IMR-90 (cell line): ENCODE data around the gene RNF180. TPM values are rescaled to one million over a fixed set of nuclear protein-coding genes. Genes with fewer than 3 reads are reported as not detected.

Experiments used
- ATAC-seq: fragments of 200-7000 bp; cut with Tn5 transposase; 2 replicates; pipeline ENCODE4 v1.9.1; 2020; ENCODE audit warnings: low read depth, mild to moderate bottlenecking, moderate library complexity
- BruUV-seq: library from RNA; stranded (reverse); fragments of 400-500 nt; replicated peaks from 2 replicates; lab custom pipeline; 2021; lab: Mats Ljungman, UMichigan
- CTCF ChIA-PET: fragments of 300-600 bp; formaldehyde crosslinking; extraction: SDS; loops from one replicate; lab custom pipeline; 2021; ENCODE audit warnings: antibody characterized with exemption; lab: Yijun Ruan, JAX
- POLR2A ChIA-PET: fragments of 300-600 bp; sonication (Branson Sonifier 250); formaldehyde crosslinking; loops from one replicate; lab custom pipeline; 2022; ENCODE audit warnings: antibody characterized with exemption; ENCODE audit not compliant: unreplicated experiment; lab: Charles Lee
- DNase-seq: peaks from one replicate; pipeline ENCODE4 v3.0.0; 2013
- H2AFZ ChIP-seq: replicated peaks from 2 replicates; pipeline ENCODE3; 2013; ENCODE audit warnings: low read length, mild to moderate bottlenecking; ENCODE audit not compliant: poor library complexity
- H2AK5ac ChIP-seq: 2 replicates; pipeline ENCODE4 v1.6.1; 2013; ENCODE audit warnings: low read depth, low read length, inconsistent platforms
- H2AK9ac ChIP-seq: replicated peaks from 2 replicates; pipeline ENCODE3; 2013; ENCODE audit warnings: mild to moderate bottlenecking, low read depth, low read length, moderate library complexity; ENCODE audit not compliant: poor library complexity
- H2BK120ac ChIP-seq: 2 replicates; pipeline ENCODE4 v1.6.1; 2013; ENCODE audit warnings: low read depth, low read length, inconsistent platforms
- H2BK15ac ChIP-seq: 3 replicates; pipeline ENCODE4 v1.6.1; 2013; ENCODE audit warnings: low read depth, low read length, inconsistent platforms
- H2BK20ac ChIP-seq: 2 replicates; pipeline ENCODE4 v1.6.1; 2013; ENCODE audit warnings: low read depth, mild to moderate bottlenecking, inconsistent platforms, low read length, moderate library complexity
- H2BK5ac ChIP-seq: 2 replicates; pipeline ENCODE4 v1.6.1; 2013; ENCODE audit warnings: mild to moderate bottlenecking, low read depth, low read length, inconsistent platforms; ENCODE audit not compliant: poor library complexity, severe bottlenecking
- H3K14ac ChIP-seq: replicated peaks from 2 replicates; pipeline ENCODE4 v1.6.1; 2013; ENCODE audit warnings: low read depth, low read length, inconsistent platforms
- H3K18ac ChIP-seq: 2 replicates; pipeline ENCODE4 v1.6.1; 2013; ENCODE audit warnings: low read depth, low read length, control low read depth
- H3K23ac ChIP-seq: 2 replicates; pipeline ENCODE4 v1.6.1; 2013; ENCODE audit warnings: low read depth, low read length, inconsistent platforms
- H3K27ac ChIP-seq: 2 replicates; pipeline ENCODE4 v1.5.1; 2013; ENCODE audit warnings: mild to moderate bottlenecking, control low read depth, low read length; ENCODE audit not compliant: insufficient read depth
- H3K27me3 ChIP-seq: 2 replicates; pipeline ENCODE4 v1.6.1; 2013; ENCODE audit warnings: low read length; ENCODE audit not compliant: control insufficient read depth, insufficient read depth
- H3K36me3 ChIP-seq: 2 replicates; pipeline ENCODE4 v1.6.1; 2013; ENCODE audit warnings: low read length, mixed read lengths; ENCODE audit not compliant: control insufficient read depth, insufficient read depth
- H3K4ac ChIP-seq: 2 replicates; pipeline ENCODE4 v1.6.1; 2013; ENCODE audit warnings: low read depth, low read length, inconsistent platforms
- H3K4me1 ChIP-seq: 2 replicates; pipeline ENCODE4 v1.6.1; 2013; ENCODE audit warnings: low read length, mixed read lengths; ENCODE audit not compliant: control insufficient read depth, insufficient read depth
- H3K4me2 ChIP-seq: 2 replicates; pipeline ENCODE4 v1.6.1; 2013; ENCODE audit warnings: low read depth, mild to moderate bottlenecking, control low read depth, low read length, moderate library complexity
- H3K4me3 ChIP-seq: 2 replicates; pipeline ENCODE4 v1.5.1; 2013; ENCODE audit warnings: low read depth, mild to moderate bottlenecking, control low read depth, low read length, moderate library complexity; ENCODE audit not compliant: insufficient read depth
- H3K56ac ChIP-seq: 2 replicates; pipeline ENCODE4 v1.6.1; 2013; ENCODE audit warnings: low read length, inconsistent platforms; ENCODE audit not compliant: insufficient read depth; ENCODE audit errors: extremely low read depth
- H3K79me1 ChIP-seq, 2 experiments: 2 replicates each; pipeline ENCODE4 v1.6.1; 2013; ENCODE audit warnings: low read length in 2 of 2, inconsistent platforms in 1 of 2, low read depth in 1 of 2
- H3K9ac ChIP-seq: 2 replicates; pipeline ENCODE4 v1.6.1; 2013; ENCODE audit warnings: low read depth, low read length, control low read depth
- H3K9me1 ChIP-seq: 2 replicates; pipeline ENCODE4 v1.6.1; 2013; ENCODE audit warnings: low read length, inconsistent platforms; ENCODE audit not compliant: insufficient read depth
- H3K9me3 ChIP-seq: 2 replicates; pipeline ENCODE4 v1.6.1; 2013; ENCODE audit warnings: low read length; ENCODE audit not compliant: control insufficient read depth, insufficient read depth
- H4K20me1 ChIP-seq: 2 replicates; pipeline ENCODE4 v1.6.1; 2013; ENCODE audit warnings: low read length, inconsistent platforms; ENCODE audit not compliant: insufficient read depth
- H4K5ac ChIP-seq: 2 replicates; pipeline ENCODE4 v1.6.1; 2013; ENCODE audit warnings: mild to moderate bottlenecking, low read depth, low read length, control low read depth
- H4K8ac ChIP-seq, 2 experiments: 2 replicates each; pipeline ENCODE4 v1.6.1; 2013; ENCODE audit warnings: low read depth in 2 of 2, low read length in 2 of 2, control low read depth in 1 of 2, inconsistent platforms in 1 of 2
- H4K91ac ChIP-seq: 2 replicates; pipeline ENCODE4 v1.6.1; 2013; ENCODE audit warnings: low read depth, low read length, inconsistent platforms; ENCODE audit not compliant: insufficient read depth
- BHLHE40 ChIP-seq: fragments of 150-350 bp; IDR thresholded peaks from 2 replicates; pipeline ENCODE4 v1.6.1; 2016; ENCODE audit warnings: mild to moderate bottlenecking, low read depth, low read length
- CEBPB ChIP-seq: IDR thresholded peaks from 2 replicates; pipeline ENCODE4 v1.6.1; 2012; ENCODE audit warnings: low read depth, low read length, improper control_type of control experiment
- CHD1 ChIP-seq: IDR thresholded peaks from 2 replicates; pipeline ENCODE4 v1.6.1; 2012; ENCODE audit warnings: low read depth, low read length, improper control_type of control experiment
- CTCF ChIP-seq: conservative IDR thresholded peaks from 2 replicates; pipeline ENCODE4 v1.5.1; 2012; ENCODE audit warnings: mild to moderate bottlenecking, low read depth, low read length, improper control_type of control experiment
- FOS ChIP-seq: fragments of 150-350 bp; IDR thresholded peaks from 2 replicates; pipeline ENCODE4 v1.6.1; 2016; ENCODE audit warnings: low read depth, low read length
- MAFK ChIP-seq: IDR thresholded peaks from 2 replicates; pipeline ENCODE4 v1.6.1; 2012; ENCODE audit warnings: low read depth, low read length, improper control_type of control experiment
- MAZ ChIP-seq: IDR thresholded peaks from 2 replicates; pipeline ENCODE4 v1.6.1; 2012; ENCODE audit warnings: low read depth, mild to moderate bottlenecking, low read length, improper control_type of control experiment, moderate library complexity, borderline replicate concordance
- MXI1 ChIP-seq: IDR thresholded peaks from 2 replicates; pipeline ENCODE4 v1.6.1; 2012; ENCODE audit warnings: low read depth, mild to moderate bottlenecking, low read length, moderate library complexity, borderline replicate concordance
- NFE2L2 ChIP-seq: fragments of 150-350 bp; IDR thresholded peaks from 2 replicates; pipeline ENCODE4 v1.6.1; 2016; ENCODE audit warnings: low read depth, mild to moderate bottlenecking, low read length
- POLR2A ChIP-seq: IDR thresholded peaks from 2 replicates; pipeline ENCODE4 v1.6.1; 2012; ENCODE audit warnings: mild to moderate bottlenecking, low read depth, low read length
- RAD21 ChIP-seq: IDR thresholded peaks from 2 replicates; pipeline ENCODE4 v1.6.1; 2012; ENCODE audit warnings: low read length, improper control_type of control experiment
- RCOR1 ChIP-seq: IDR thresholded peaks from 2 replicates; pipeline ENCODE4 v1.6.1; 2012; ENCODE audit warnings: mild to moderate bottlenecking, low read length, improper control_type of control experiment; ENCODE audit not compliant: insufficient replicate concordance
- RFX5 ChIP-seq: IDR thresholded peaks from 2 replicates; pipeline ENCODE4 v1.8.0; 2012; ENCODE audit warnings: low read depth, mild to moderate bottlenecking, low read length, moderate library complexity
- SMC3 ChIP-seq: fragments of 150-350 bp; IDR thresholded peaks from 2 replicates; pipeline ENCODE4 v1.6.1; 2016; ENCODE audit warnings: low read depth, mild to moderate bottlenecking, antibody characterized with exemption, low read length, moderate library complexity
- USF2 ChIP-seq: fragments of 150-350 bp; IDR thresholded peaks from 2 replicates; pipeline ENCODE4 v1.6.1; 2017; ENCODE audit warnings: mild to moderate bottlenecking, antibody characterized with exemption, low read length, low read depth
- WGBS, 2 experiments: methylation state at CpG; one replicate each; pipeline versions ENCODE4 v1.1.5 to v1.1.7; 2013; ENCODE audit warnings: missing lambda C conversion rate in 2 of 2; ENCODE audit not compliant: insufficient read length in 1 of 2; ENCODE audit errors: extremely low coverage in 2 of 2; 5-methylcytosine and 5-hydroxymethylcytosine counted together
- dilution Hi-C: fragments of 300-500 bp; cut with HindIII; formaldehyde crosslinking; loops from one replicate; pipeline ENCODE4 v1.14.3; 2018; ENCODE audit warnings: low sequenced_read_pairs; ENCODE audit not compliant: unreplicated experiment
- in situ Hi-C: fragments of 300-500 bp; cut with MboI; formaldehyde crosslinking; loops from 3 replicates; pipeline ENCODE4 v1.14.3; 2019; ENCODE audit warnings: low sequenced_read_pairs, inconsistent platforms, mixed read lengths
- intact Hi-C: fragments of 100-400 bp; cut with micrococcal nuclease; formaldehyde crosslinking; loops from 2 replicates; pipeline ENCODE4 v1.10.0; 2022
- polyA plus RNA-seq, 3 experiments: library from polyadenylated mRNA; depleted of rRNA; stranded (reverse); fragments of >200 nt; gene quantifications; 2 replicates each; pipeline ENCODE4 v1.2.3, GENCODE V29; 2012; ENCODE audit warnings: low replicate concordance in 1 of 3
- total RNA-seq: library from RNA; depleted of rRNA; stranded (reverse); fragments of >200 nt; gene quantifications from 2 replicates; pipeline ENCODE4 v1.2.3, GENCODE V29; 2012
- TF ChIP-seq, protein P1 (sequence below): fragments of 150-350 bp; IDR thresholded peaks from 2 replicates; pipeline ENCODE4 v1.6.1; 2016; ENCODE audit warnings: low read depth, mild to moderate bottlenecking, low read length, moderate library complexity, borderline replicate concordance

RNF180 gene
- total and polyA plus RNA-seq, 2 of the 4 experiments (the other 2 are of a cell fraction), result 0.02 to 0.36 TPM

DNA sequence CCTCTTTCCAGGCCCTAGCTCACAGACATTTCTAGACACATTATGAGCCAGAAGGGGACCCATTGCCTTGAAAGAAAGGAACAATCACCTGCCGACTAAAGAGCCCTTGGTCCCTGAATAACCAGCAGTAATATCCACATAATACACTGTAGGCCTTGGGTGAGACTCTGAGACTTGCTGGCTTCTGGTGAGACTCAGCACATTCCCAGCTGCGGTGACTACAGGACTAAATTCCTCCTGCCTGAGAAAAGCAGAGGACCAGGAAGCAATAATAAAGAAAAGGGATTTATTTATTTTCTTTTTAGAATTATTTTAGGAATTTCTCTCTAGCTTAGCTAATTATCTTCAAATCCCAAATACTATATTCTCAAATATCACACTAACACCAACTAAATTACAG, 252.4 kb downstream of the RNF180 start:
- Histone ChIP-seq H3K14ac (no peak overlapping the region), H4K91ac (no peak overlapping the region), H3K9me3 (peaks cover 2% of the 10 kb centered on the region; the same call in 1 of the 2 replicates), H3K56ac (no peak overlapping the region), H3K79me1 (no peaks in the 10 kb centered on the region), H3K9me1 (no peaks in the 10 kb centered on the region), H2AFZ (no peak overlapping the region), H3K9ac (no peak overlapping the region), H4K8ac (no peak overlapping the region), H3K27me3 (no peaks in the 10 kb centered on the region), H2BK5ac (no peak overlapping the region), H3K4me2 (no peak overlapping the region), H3K4ac (no peak overlapping the region), H2BK15ac (no peak overlapping the region), H3K36me3 (no peaks in the 10 kb centered on the region), H2BK20ac (no peak overlapping the region), H4K5ac (no peak overlapping the region), H3K4me1 (no peaks in the 10 kb centered on the region), H2BK120ac (no peak overlapping the region), H3K4me3 (no peak overlapping the region), H2AK9ac (no peak overlapping the region), H4K20me1 (no peaks in the 10 kb centered on the region), H3K18ac (no peak overlapping the region), H3K23ac (no peak overlapping the region), H2AK5ac (no peak overlapping the region), H3K27ac (no peak overlapping the region)
- TF ChIP-seq, protein P1, sequence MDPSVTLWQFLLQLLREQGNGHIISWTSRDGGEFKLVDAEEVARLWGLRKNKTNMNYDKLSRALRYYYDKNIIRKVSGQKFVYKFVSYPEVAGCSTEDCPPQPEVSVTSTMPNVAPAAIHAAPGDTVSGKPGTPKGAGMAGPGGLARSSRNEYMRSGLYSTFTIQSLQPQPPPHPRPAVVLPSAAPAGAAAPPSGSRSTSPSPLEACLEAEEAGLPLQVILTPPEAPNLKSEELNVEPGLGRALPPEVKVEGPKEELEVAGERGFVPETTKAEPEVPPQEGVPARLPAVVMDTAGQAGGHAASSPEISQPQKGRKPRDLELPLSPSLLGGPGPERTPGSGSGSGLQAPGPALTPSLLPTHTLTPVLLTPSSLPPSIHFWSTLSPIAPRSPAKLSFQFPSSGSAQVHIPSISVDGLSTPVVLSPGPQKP, result no peak
- TF ChIP-seq CTCF, result no peak
- no peak for TF ChIP-seq RCOR1
- no peak for TF ChIP-seq MAFK
- no peak for TF ChIP-seq MAZ
- TF ChIP-seq RFX5, result no peak
- TF ChIP-seq USF2, result no peak
- TF ChIP-seq MXI1, result no peak
- no peak for TF ChIP-seq FOS
- TF ChIP-seq BHLHE40, result no peak
- TF ChIP-seq NFE2L2, result no peak
- TF ChIP-seq RAD21, result no peak
- no peak for TF ChIP-seq POLR2A
- no peak for TF ChIP-seq CEBPB
- TF ChIP-seq SMC3, result no peak
- TF ChIP-seq CHD1, result no peak
- intact Hi-C loops (no loop called here), in situ Hi-C loops (no loop called here), dilution Hi-C loops (no loop called here)
- DNase-seq, result no peak
- POLR2A ChIA-PET, result no interaction called here
- no CpG with 5 or more reads among the region's 2 CpGs for WGBS, 2 experiments
- CTCF ChIA-PET, result no interaction called here
- BruUV-seq, result no TSS peak
- no peak for ATAC-seq
